SU-DHL-6 (cell line): ENCODE measurements around the gene ENAM.

Source experiments
- H2AFZ ChIP-seq: fragments of 200-600 bp; sonication (generic); 2 replicates; pipeline ENCODE4 v1.6.1; 2014; ENCODE audit warnings: low read depth, mild to moderate bottlenecking, moderate library complexity, mixed read lengths, antibody characterized with exemption, low read length; ENCODE audit not compliant: severe bottlenecking
- H3F3A ChIP-seq: fragments of 200-600 bp; shearing (Covaris generic); 2 replicates; pipeline ENCODE4 v1.6.0; 2016; ENCODE audit warnings: antibody characterized with exemption, mild to moderate bottlenecking; ENCODE audit not compliant: insufficient read depth
- H3K27ac ChIP-seq: fragments of 200-600 bp; sonication (generic); 2 replicates; pipeline ENCODE4 v1.5.1; 2016; ENCODE audit warnings: low read depth, mild to moderate bottlenecking, low read length, moderate library complexity, mixed read lengths
- H3K27me3 ChIP-seq: fragments of 200-600 bp; sonication (generic), shearing (Covaris generic); 2 replicates; pipeline ENCODE4 v1.6.0; 2014; ENCODE audit warnings: mild to moderate bottlenecking, low read length
- H3K36me3 ChIP-seq: fragments of 200-600 bp; sonication (generic); 2 replicates; pipeline ENCODE4 v1.6.1; 2014; ENCODE audit warnings: mild to moderate bottlenecking, low read length, mixed read lengths
- H3K4me2 ChIP-seq: fragments of 300-600, 200-600 bp; shearing (Covaris generic), sonication (generic); 2 replicates; pipeline ENCODE4 v1.6.0; 2014; ENCODE audit warnings: low read length, low read depth, mild to moderate bottlenecking; ENCODE audit not compliant: poor library complexity, severe bottlenecking
- H3K4me3 ChIP-seq: fragments of 200-600 bp; sonication (generic); 2 replicates; pipeline ENCODE4 v1.5.1; 2014; ENCODE audit warnings: antibody characterized with exemption, low read length, mild to moderate bottlenecking, mixed read lengths; ENCODE audit not compliant: insufficient read depth, poor library complexity, severe bottlenecking
- H3K79me2 ChIP-seq: fragments of 200-600 bp; sonication (generic); 2 replicates; pipeline ENCODE4 v1.6.1; 2014; ENCODE audit warnings: mild to moderate bottlenecking, low read length, moderate library complexity; ENCODE audit not compliant: insufficient read depth
- H3K9ac ChIP-seq: fragments of 200-600 bp; sonication (generic); 2 replicates; pipeline ENCODE4 v1.7.0; 2014; ENCODE audit warnings: mild to moderate bottlenecking, low read length
- H3K9me2 ChIP-seq: fragments of 200-600 bp; sonication (generic); replicated peaks from 2 replicates; pipeline ENCODE4 v1.6.1; 2014; ENCODE audit warnings: low read length; ENCODE audit not compliant: insufficient read depth
- H3K9me3 ChIP-seq: fragments of 200-600 bp; sonication (generic); 2 replicates; pipeline ENCODE4 v1.6.1; 2014; ENCODE audit warnings: low read length, mixed read lengths; ENCODE audit not compliant: insufficient read depth
- H4K20me1 ChIP-seq: fragments of 200-600 bp; sonication (generic); 2 replicates; pipeline ENCODE4 v1.6.1; 2014; ENCODE audit warnings: low read depth, mild to moderate bottlenecking, antibody characterized with exemption, low read length, moderate library complexity, mixed read lengths
- CTCF ChIP-seq: fragments of 200-600 bp; sonication (generic); IDR thresholded peaks from one replicate; pipeline ENCODE4 v1.5.1; 2017; ENCODE audit warnings: antibody characterized with exemption, mild to moderate bottlenecking, low read length, moderate library complexity; ENCODE audit not compliant: insufficient read depth, poor library complexity, severe bottlenecking
- EZH2phosphoT487 ChIP-seq: fragments of 200-600 bp; sonication (generic), shearing (Covaris generic); conservative IDR thresholded peaks from 2 replicates; pipeline ENCODE4 v1.6.1; 2018; ENCODE audit warnings: mild to moderate bottlenecking, antibody characterized with exemption, low read length, moderate library complexity, mixed read lengths

The ENAM gene

GRCh38 chr4:70667740-70668535, 39.4 kb downstream of the ENAM start:
- H3K79me2 ChIP-seq: peaks cover 32% of the 10 kb centered on the region
- H3K4me2 ChIP-seq: peak overlapping the region; percentile 74
- H3K9ac ChIP-seq: peak overlapping the region; percentile 49
- no peaks in the 10 kb centered on the region for H4K20me1 ChIP-seq
- H3K9me3 ChIP-seq: no peaks in the 10 kb centered on the region
- peaks cover 10% of the 10 kb centered on the region for H3K36me3 ChIP-seq
- peak overlapping the region; percentile 18 for H3K4me3 ChIP-seq
- peak overlapping the region; percentile 89 for H3K27ac ChIP-seq
- H3F3A ChIP-seq: peaks cover 15% of the 10 kb centered on the region; the same call in 1 of the 2 replicates
- H3K9me2 ChIP-seq: no peaks in the 10 kb centered on the region
- TF ChIP-seq CTCF (no peak), EZH2phosphoT487 (no peak)
- no peak overlapping the region for H2AFZ ChIP-seq
- no peaks in the 10 kb centered on the region for H3K27me3 ChIP-seq

GRCh38 chr4:70670332-70671014, 41.9 kb downstream of the ENAM start:
- Histone ChIP-seq H3F3A (peaks cover 27% of the 10 kb centered on the region; the same call in 1 of the 2 replicates), H3K27ac (peak overlapping the region; percentile 44), H3K79me2 (peaks cover 10% of the 10 kb centered on the region), H3K4me2 (no peak overlapping the region), H3K9me3 (no peaks in the 10 kb centered on the region), H3K9ac (no peak overlapping the region), H2AFZ (no peak overlapping the region), H4K20me1 (no peaks in the 10 kb centered on the region), H3K4me3 (no peak overlapping the region), H3K27me3 (no peaks in the 10 kb centered on the region), H3K9me2 (no peaks in the 10 kb centered on the region), H3K36me3 (no peaks in the 10 kb centered on the region)
- TF ChIP-seq CTCF: no peak
- TF ChIP-seq EZH2phosphoT487: no peak

GRCh38 chr4:70671091-70671490, 42.5 kb downstream of the ENAM start:
- H3F3A ChIP-seq: peaks cover 28% of the 10 kb centered on the region; the same call in 1 of the 2 replicates
- H2AFZ ChIP-seq: no peak overlapping the region
- no peak overlapping the region for H3K4me3 ChIP-seq
- no peaks in the 10 kb centered on the region for H3K9me3 ChIP-seq
- no peaks in the 10 kb centered on the region for H3K9me2 ChIP-seq
- no peaks in the 10 kb centered on the region for H3K27me3 ChIP-seq
- no peaks in the 10 kb centered on the region for H3K36me3 ChIP-seq
- no peaks in the 10 kb centered on the region for H4K20me1 ChIP-seq
- peak overlapping the region; percentile 44 for H3K27ac ChIP-seq
- peaks cover 3% of the 10 kb centered on the region for H3K79me2 ChIP-seq
- no peak overlapping the region for H3K9ac ChIP-seq
- H3K4me2 ChIP-seq: no peak overlapping the region
- TF ChIP-seq CTCF (no peak), EZH2phosphoT487 (no peak)
